Measurements from ENCODE around the gene PRRT2.

The PRRT2 gene

DNA sequence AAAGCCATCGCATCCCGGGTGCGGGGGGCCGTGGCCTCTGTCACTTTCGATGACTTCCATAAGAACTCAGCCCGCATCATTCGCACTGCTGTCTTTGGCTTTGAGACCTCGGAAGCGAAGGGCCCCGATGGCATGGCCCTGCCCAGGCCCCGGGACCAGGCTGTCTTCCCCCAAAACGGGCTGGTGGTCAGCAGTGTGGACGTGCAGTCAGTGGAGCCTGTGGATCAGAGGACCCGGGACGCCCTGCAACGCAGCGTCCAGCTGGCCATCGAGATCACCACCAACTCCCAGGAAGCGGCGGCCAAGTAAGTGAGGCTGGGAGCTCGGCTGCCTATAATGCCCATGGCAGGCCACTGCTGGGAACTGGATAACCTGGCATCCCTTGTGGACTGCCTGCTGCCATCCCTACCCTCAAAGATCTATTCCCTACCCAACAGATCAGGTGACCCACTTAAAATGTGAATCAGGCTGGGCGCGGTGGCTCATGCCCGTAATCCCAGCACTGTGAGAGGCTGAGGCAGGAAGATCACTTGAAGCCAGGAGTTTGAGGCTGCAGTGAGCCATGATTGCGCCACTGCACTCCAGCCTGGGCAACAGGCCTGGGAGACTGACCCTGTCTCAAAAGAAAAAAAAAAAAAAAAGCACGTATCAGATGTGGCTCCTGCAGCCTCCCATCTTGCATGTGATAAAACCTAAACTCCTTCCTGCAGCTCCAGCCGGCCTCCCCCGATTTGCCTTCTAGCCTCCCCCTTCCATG, 32.8 kb downstream of the PRRT2 start:
- DNase-seq (ENCODE audit: low read depth) = peak; percentile 33
- TF ChIP-seq, protein P1, sequence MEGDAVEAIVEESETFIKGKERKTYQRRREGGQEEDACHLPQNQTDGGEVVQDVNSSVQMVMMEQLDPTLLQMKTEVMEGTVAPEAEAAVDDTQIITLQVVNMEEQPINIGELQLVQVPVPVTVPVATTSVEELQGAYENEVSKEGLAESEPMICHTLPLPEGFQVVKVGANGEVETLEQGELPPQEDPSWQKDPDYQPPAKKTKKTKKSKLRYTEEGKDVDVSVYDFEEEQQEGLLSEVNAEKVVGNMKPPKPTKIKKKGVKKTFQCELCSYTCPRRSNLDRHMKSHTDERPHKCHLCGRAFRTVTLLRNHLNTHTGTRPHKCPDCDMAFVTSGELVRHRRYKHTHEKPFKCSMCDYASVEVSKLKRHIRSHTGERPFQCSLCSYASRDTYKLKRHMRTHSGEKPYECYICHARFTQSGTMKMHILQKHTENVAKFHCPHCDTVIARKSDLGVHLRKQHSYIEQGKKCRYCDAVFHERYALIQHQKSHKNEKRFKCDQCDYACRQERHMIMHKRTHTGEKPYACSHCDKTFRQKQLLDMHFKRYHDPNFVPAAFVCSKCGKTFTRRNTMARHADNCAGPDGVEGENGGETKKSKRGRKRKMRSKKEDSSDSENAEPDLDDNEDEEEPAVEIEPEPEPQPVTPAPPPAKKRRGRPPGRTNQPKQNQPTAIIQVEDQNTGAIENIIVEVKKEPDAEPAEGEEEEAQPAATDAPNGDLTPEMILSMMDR (conservative IDR thresholded peaks at IDR 0.05; ENCODE audit: low read depth, low read length) = no peak
- H3K4me3 ChIP-seq (ENCODE audit: low read depth, low read length) = no peak overlapping the region

- H3K4me3 ChIP-seq (ENCODE audit: low read depth, low read length) = no peak overlapping the region
- TF ChIP-seq, protein P1 (conservative IDR thresholded peaks at IDR 0.05; ENCODE audit: low read depth, low read length) = no peak
- DNase-seq (ENCODE audit: low read depth) = no peak
These were observed 33.7 kb downstream of the PRRT2 start for GRCh38 chr16:29845656-29846055.

DNA sequence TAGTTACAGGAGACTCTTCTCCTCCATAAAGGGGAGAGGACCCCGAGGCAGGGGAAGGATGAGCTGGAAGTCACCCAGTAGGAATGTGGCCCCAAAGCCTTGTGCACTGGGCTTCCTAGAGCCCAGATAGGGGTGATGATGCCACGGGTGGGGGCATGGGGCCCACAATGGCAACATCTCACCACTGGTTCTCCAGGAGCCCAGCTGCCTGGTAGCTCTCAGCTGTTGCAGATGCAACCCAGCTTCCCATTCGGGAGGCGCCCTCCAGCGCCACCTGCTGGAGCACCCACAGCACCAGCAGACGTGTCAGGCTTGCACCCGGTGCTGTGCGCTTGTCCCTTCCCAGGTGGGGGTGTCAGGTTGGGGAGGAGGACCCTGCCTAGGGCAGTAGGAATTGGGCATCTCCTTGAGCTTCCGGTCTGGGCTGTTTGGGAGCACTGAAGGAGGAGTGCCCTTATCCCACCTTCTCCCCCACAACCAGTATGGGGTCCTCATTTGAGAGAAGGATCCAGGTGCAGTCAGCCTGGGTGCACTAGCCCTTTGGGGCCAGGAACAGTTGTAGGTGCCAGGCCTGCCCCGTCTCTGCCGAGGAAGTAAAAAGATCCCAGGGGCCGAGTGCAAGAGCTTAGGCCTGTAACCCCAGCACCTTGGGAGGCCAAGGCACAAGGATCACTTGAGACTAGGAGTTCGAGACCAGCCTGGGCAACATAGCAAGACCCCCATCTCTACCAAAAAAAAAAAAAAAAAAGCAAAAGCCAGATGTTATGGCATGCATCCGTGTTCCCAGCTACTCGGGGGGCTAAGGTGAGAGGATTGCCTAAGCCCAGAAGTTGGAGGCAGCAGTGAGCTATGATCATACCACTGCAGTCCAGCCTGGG, 36.7 kb downstream of the PRRT2 start:
- H3K4me3 ChIP-seq (ENCODE audit: low read depth, low read length) = no peak overlapping the region
- TF ChIP-seq, protein P1 (conservative IDR thresholded peaks at IDR 0.05; ENCODE audit: low read depth, low read length) = peak; percentile 92
- peak; percentile 80 for DNase-seq (ENCODE audit: low read depth)

- DNase-seq (ENCODE audit: low read depth) = peak; percentile 47
- TF ChIP-seq, protein P1 (conservative IDR thresholded peaks at IDR 0.05; ENCODE audit: low read depth, low read length) = no peak
- no peak overlapping the region for H3K4me3 ChIP-seq (ENCODE audit: low read depth, low read length)
These were observed 37.5 kb downstream of the PRRT2 start for GRCh38 chr16:29849505-29849904.

DNA sequence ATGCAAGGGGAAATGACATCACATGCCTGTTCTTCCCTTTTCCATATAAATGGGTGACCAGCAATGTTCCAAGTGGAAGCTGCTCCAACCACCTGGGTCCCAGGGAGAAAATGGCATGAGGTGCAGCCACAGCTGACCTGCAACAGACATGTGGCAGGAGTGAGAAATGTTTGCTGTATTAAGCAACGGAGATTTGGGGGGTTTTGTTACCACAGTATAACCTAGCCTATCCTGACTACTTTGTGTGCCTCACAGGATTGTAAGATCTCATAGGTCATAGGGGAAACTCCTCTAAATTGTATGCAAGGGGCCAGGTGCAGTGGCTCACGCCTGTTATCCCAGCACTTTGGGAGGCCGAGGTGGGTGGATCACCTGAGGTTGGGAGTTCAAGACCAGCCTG, 39.0 kb downstream of the PRRT2 start:
- TF ChIP-seq, protein P1 (conservative IDR thresholded peaks at IDR 0.05; ENCODE audit: low read depth, low read length) = no peak
- no peak for DNase-seq (ENCODE audit: low read depth)
- H3K4me3 ChIP-seq (ENCODE audit: low read depth, low read length) = no peak overlapping the region

- TF ChIP-seq, protein P1 (conservative IDR thresholded peaks at IDR 0.05; ENCODE audit: low read depth, low read length) = no peak
- DNase-seq (ENCODE audit: low read depth) = peak; percentile 55
- no peak overlapping the region for H3K4me3 ChIP-seq (ENCODE audit: low read depth, low read length)
These were observed 40.7 kb downstream of the PRRT2 start for GRCh38 chr16:29852654-29853053.
